Skeletal muscle tissue (tissue), 4 donors: ENCODE measurements around the gene COQ7. TPM values are rescaled to one million over a fixed set of nuclear protein-coding genes. Genes with fewer than 3 reads are reported as not detected.

Experiments used
- H3K27ac ChIP-seq: one replicate; pipeline ENCODE4 v1.7.0; 2013; ENCODE audit warnings: mild to moderate bottlenecking, low read depth, low read length, inconsistent platforms
- H3K27me3 ChIP-seq, 3 donors: one replicate each; pipeline ENCODE4 v1.7.0; 2013; ENCODE audit warnings: low read length in 3 of 3; ENCODE audit not compliant: control insufficient read depth in 3 of 3, insufficient read depth in 3 of 3
- H3K36me3 ChIP-seq, 3 donors: one replicate each; pipeline ENCODE4 v1.7.0; 2013; ENCODE audit warnings: low read length in 3 of 3; ENCODE audit not compliant: control insufficient read depth in 3 of 3, insufficient read depth in 3 of 3
- H3K4me1 ChIP-seq, 3 donors: one replicate each; pipeline ENCODE4 v1.7.0; 2013; ENCODE audit warnings: low read length in 3 of 3, mild to moderate bottlenecking in 3 of 3; ENCODE audit not compliant: control insufficient read depth in 3 of 3, insufficient read depth in 3 of 3
- H3K4me3 ChIP-seq, 3 donors: one replicate each; pipeline ENCODE4 v1.7.0; 2013; ENCODE audit warnings: low read length in 3 of 3
- H3K9ac ChIP-seq, 3 donors: one replicate each; pipeline ENCODE4 v1.7.0; 2013; ENCODE audit warnings: low read length in 3 of 3, mild to moderate bottlenecking in 3 of 3, moderate library complexity in 2 of 3, low read depth in 1 of 3
- H3K9me3 ChIP-seq, 3 donors: one replicate each; pipeline ENCODE4 v1.7.0; 2013; ENCODE audit warnings: low read length in 3 of 3; ENCODE audit not compliant: control insufficient read depth in 3 of 3
- total RNA-seq: library from RNA; depleted of rRNA; stranded (reverse); fragments of >200 nt; gene quantifications from one replicate; pipeline ENCODE4 v1.2.3, GENCODE V29; 2014
- donor health status: Osteomylitis.

The COQ7 gene
- total RNA-seq, 1 donor from 2014 or later: 25.1 TPM

DNA sequence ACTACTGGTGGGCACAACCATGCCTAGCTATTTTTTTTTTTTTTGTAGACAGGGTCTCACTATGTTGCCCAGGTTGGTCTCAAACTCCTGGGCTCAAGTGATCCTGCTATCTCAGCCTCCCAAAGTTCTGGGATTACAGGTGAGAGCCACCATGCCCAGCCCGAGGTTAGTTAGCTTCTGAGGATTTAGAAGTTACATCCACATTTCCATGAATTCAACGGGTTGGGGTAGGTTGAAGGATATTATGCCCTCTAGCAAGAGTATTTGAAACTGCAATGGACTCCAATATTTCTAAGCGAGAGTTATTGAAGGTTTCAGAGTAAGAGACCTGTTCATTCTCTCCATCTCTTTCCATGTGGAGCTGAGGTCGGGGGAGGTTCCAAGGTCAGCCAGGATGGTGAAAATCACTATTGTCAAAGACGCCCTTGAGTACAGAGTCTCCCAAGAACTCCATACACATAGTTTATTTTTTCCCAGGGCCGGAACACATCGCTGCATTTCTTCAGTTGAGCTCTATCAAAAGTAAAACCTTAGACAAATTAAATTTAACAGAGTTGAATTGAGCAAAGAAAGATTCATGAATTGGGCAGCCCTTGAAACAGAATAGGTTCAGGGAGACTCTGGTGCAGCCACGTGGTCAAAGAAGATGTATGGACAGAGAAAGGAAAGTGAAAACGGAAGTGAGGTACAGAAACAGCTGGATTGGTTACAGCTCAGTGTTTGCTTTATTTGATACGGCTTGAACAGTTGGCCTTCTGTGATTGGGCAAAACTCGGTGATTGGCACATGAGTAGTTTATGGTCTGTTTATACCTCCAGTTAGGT lies 27.3 kb downstream of the COQ7 start:
- H3K27ac ChIP-seq: no peak overlapping the region
- H3K9ac ChIP-seq: no peak overlapping the region
- H3K9me3 ChIP-seq: no peaks in the 10 kb centered on the region
- H3K4me1 ChIP-seq: no peaks in the 10 kb centered on the region
- no peak overlapping the region for H3K4me3 ChIP-seq
- H3K36me3 ChIP-seq: no peaks in the 10 kb centered on the region
- no peaks in the 10 kb centered on the region for H3K27me3 ChIP-seq

DNA sequence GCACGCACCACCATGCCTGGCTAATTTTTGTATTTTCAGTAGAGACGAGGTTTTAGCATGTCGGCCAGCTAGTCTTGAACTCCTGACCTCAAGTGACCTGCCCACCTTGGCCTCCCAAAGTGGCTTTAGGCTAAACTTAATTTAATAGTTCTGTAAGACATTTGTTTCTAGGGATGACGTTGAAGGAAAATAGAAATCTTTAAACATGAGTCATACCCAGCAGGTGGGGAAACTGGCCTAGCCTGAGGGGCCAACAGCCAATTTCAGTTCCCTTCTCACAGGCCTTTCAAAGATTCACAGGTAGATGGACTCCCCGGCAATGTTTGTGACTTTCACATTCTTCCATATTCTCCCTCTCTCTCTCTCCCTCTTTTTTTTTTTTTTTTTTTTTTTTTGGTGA lies 28.2 kb downstream of the COQ7 start:
- H3K27me3 ChIP-seq: no peaks in the 10 kb centered on the region
- no peaks in the 10 kb centered on the region for H3K9me3 ChIP-seq
- no peak overlapping the region for H3K27ac ChIP-seq
- H3K4me1 ChIP-seq: no peaks in the 10 kb centered on the region
- no peak overlapping the region for H3K9ac ChIP-seq
- no peaks in the 10 kb centered on the region for H3K36me3 ChIP-seq
- no peak overlapping the region for H3K4me3 ChIP-seq

DNA sequence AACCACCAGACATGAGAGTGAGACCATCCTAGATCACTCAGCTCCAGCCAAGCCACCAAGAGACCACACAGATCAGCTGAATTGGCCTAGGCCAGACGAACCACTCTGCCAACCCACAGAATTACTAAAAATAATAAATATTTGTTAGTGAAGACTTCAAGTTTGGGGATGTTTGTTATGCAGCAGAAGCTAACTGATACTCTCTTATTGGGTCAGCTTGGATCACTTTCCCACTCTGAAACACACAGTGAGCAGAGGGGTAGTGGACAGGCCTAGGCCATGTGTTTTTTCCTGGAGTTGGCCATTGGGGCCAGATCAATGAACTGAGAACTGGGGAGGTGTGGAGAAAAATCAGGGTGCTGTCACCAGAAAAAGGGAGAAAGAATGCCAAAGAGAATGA lies 30.8 kb downstream of the COQ7 start:
- no peaks in the 10 kb centered on the region for H3K27me3 ChIP-seq
- no peaks in the 10 kb centered on the region for H3K4me1 ChIP-seq
- H3K27ac ChIP-seq: no peak overlapping the region
- H3K9me3 ChIP-seq: no peaks in the 10 kb centered on the region
- no peak overlapping the region for H3K4me3 ChIP-seq
- H3K9ac ChIP-seq: no peak overlapping the region
- H3K36me3 ChIP-seq: no peaks in the 10 kb centered on the region

DNA sequence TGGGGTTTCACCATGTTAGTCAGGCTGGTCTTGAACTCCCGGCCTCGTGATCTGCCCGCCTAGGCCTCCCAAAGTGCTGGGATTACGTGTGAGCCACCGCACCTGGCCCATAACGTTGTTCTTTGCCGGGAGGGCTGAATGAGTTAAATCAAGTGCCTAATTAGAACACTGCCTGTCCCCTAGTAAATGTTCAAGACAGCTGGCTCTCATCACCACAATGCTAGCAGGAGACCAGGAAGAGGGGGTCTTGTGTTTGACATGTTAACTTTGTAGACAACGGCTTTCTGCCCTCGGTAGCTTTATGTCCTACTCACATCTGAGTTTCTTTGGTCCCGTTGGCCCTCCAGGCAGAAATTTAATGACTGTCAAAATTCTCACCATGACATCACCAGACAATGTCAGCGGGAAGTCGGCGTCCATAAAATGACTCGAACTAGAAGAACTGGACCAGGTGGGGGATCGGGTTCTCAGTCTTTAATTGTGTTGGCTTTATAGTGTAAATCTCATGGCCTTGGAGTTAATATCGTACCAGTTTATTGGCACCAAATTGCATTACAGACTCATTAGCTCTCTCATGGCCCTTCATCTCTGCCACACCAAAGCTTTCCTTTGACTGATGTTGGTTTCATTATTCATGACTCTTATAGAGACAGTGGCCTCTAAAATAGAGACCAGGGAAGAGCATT lies 34.9 kb downstream of the COQ7 start:
- Histone ChIP-seq H3K9ac (no peak overlapping the region), H3K9me3 (no peaks in the 10 kb centered on the region), H3K36me3 (no peaks in the 10 kb centered on the region), H3K27ac (no peak overlapping the region), H3K27me3 (no peaks in the 10 kb centered on the region), H3K4me1 (peaks cover 0 to 7% (median 3%) of the 10 kb centered on the region in 3 donors), H3K4me3 (no peak overlapping the region)

GRCh38 chr16:19104607-19105006 lies 37.2 kb downstream of the COQ7 start:
- no peaks in the 10 kb centered on the region for H3K27me3 ChIP-seq
- no peak overlapping the region for H3K27ac ChIP-seq
- H3K9me3 ChIP-seq: no peaks in the 10 kb centered on the region
- no peaks in the 10 kb centered on the region for H3K36me3 ChIP-seq
- H3K4me3 ChIP-seq: no peak overlapping the region
- H3K4me1 ChIP-seq: peaks cover 0 to 7% (median 3%) of the 10 kb centered on the region in 3 donors
- H3K9ac ChIP-seq: no peak overlapping the region

GRCh38 chr16:19105131-19105530 lies 37.7 kb downstream of the COQ7 start:
- H3K4me3 ChIP-seq: no peak overlapping the region
- no peaks in the 10 kb centered on the region for H3K27me3 ChIP-seq
- H3K27ac ChIP-seq: no peak overlapping the region
- H3K9me3 ChIP-seq: no peaks in the 10 kb centered on the region
- no peak overlapping the region for H3K9ac ChIP-seq
- no peaks in the 10 kb centered on the region for H3K36me3 ChIP-seq
- peaks cover 0 to 7% (median 3%) of the 10 kb centered on the region in 3 donors for H3K4me1 ChIP-seq

- H3K9ac ChIP-seq: peak overlapping the region in 1 of 3 donors; percentile 3
- H3K9me3 ChIP-seq: no peaks in the 10 kb centered on the region
- no peak overlapping the region for H3K4me3 ChIP-seq
- H3K27me3 ChIP-seq: no peaks in the 10 kb centered on the region
- H3K27ac ChIP-seq: no peak overlapping the region
- peaks cover 0 to 7% (median 3%) of the 10 kb centered on the region in 3 donors for H3K4me1 ChIP-seq
- no peaks in the 10 kb centered on the region for H3K36me3 ChIP-seq
These were observed 38.6 kb downstream of the COQ7 start for GRCh38 chr16:19105891-19106624.

- no peak overlapping the region for H3K4me3 ChIP-seq
- no peaks in the 10 kb centered on the region for H3K27me3 ChIP-seq
- no peaks in the 10 kb centered on the region for H3K36me3 ChIP-seq
- H3K9me3 ChIP-seq: no peaks in the 10 kb centered on the region
- H3K27ac ChIP-seq: no peak overlapping the region
- H3K4me1 ChIP-seq: peaks cover 0 to 7% (median 3%) of the 10 kb centered on the region in 3 donors
- H3K9ac ChIP-seq: no peak overlapping the region
These were observed 39.2 kb downstream of the COQ7 start for GRCh38 chr16:19106625-19107020.

DNA sequence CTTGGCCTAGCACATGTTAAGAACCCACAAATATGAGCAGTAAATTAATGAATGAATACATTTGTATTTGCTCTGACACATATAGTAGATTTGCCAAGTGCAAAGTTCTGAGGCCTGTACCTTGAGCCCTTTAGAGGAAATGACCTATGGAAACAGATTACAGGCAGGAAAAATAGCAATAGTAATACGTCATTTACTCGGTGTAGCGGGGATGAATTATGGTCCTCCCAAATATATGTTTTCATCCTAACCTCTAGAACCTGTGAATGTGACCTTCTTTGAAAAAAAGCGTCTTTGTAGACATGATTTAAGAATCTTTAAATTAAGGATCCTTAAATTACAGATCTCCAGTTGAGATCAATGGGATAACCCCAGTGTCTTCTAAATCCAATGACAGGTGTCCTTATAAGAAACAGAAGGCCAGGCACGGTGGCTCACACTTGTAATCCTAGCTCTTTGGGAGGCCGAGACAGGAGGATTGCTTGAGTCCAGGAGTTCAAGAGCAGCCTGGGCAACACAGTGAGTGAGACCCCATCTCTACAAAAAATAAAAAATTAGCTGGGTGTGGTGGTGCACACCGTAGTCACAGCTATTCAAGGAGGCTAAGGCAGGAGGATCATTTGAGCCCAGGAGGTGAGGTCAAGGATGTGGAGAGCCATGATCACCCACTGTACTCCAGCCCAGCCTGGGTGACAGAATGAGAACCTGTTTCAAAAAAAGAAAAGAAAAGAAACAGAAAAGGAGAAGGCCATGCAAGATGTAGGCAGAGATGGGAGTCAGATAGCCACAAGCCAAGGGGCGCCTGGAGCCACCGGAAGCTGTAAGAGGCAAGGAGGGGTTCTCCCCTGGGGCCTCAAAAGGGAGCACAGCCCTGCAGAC lies 41.2 kb downstream of the COQ7 start:
- peaks cover 0 to 7% (median 7%) of the 10 kb centered on the region in 3 donors for H3K4me1 ChIP-seq
- H3K9me3 ChIP-seq: no peaks in the 10 kb centered on the region
- no peaks in the 10 kb centered on the region for H3K36me3 ChIP-seq
- H3K9ac ChIP-seq: no peak overlapping the region
- no peak overlapping the region for H3K4me3 ChIP-seq
- no peaks in the 10 kb centered on the region for H3K27me3 ChIP-seq
- H3K27ac ChIP-seq: no peak overlapping the region
